ENCODE results near the gene MGST3.
"Not testable (repeated sequence)": the region's sequence is repeated elsewhere in the genome, so short reads cannot be mapped to it uniquely, and the experiment has no call there.

Gene MGST3

DNA sequence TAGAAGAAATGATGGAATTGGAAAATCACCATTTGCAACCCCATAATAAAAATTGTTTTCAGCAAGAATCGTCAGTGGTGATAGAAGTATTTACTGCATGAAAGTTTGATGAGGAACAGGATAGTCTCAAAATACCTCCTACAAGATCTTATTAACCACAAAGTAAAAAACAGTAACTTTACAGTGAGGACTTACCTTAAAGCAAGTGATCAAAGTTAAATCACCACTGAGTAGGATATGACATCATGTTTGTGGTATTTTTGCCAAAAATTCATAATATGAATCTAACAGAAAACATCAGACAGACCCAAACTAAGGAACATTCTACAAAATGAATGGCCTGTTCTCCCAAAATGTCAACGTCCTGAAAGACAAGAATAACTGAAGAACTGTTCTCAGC lies 47.5 kb downstream of the MGST3 start:
- Histone ChIP-seq H3F3A (ENCODE audit: insufficient read depth) (no peaks in the 10 kb centered on the region), H3K4me3 (ENCODE audit: insufficient read depth, low read length, poor library complexity, severe bottlenecking) (no peak overlapping the region), H2AFZ (ENCODE audit: low read depth, low read length, severe bottlenecking) (no peak overlapping the region), H3K9me2 (replicated peaks; ENCODE audit: insufficient read depth, low read length) (no peaks in the 10 kb centered on the region), H3K36me3 (ENCODE audit: low read length) (peaks cover 27% of the 10 kb centered on the region; the same call in 1 of the 2 replicates), H3K9me3 (ENCODE audit: insufficient read depth, low read length) (no peaks in the 10 kb centered on the region), H3K79me2 (ENCODE audit: insufficient read depth, low read length) (no peaks in the 10 kb centered on the region), H3K27ac (ENCODE audit: low read depth, low read length) (no peak overlapping the region), H3K4me2 (ENCODE audit: low read depth, low read length, poor library complexity, severe bottlenecking) (no peak overlapping the region), H3K27me3 (ENCODE audit: low read length) (no peaks in the 10 kb centered on the region), H3K9ac (ENCODE audit: low read length) (no peak overlapping the region), H4K20me1 (ENCODE audit: low read depth, low read length) (no peaks in the 10 kb centered on the region)
- TF ChIP-seq CTCF (IDR thresholded peaks at IDR 0.05; ENCODE audit: insufficient read depth, low read length, poor library complexity, severe bottlenecking) (no peak), EZH2phosphoT487 (conservative IDR thresholded peaks at IDR 0.05; ENCODE audit: low read length) (no peak)

DNA sequence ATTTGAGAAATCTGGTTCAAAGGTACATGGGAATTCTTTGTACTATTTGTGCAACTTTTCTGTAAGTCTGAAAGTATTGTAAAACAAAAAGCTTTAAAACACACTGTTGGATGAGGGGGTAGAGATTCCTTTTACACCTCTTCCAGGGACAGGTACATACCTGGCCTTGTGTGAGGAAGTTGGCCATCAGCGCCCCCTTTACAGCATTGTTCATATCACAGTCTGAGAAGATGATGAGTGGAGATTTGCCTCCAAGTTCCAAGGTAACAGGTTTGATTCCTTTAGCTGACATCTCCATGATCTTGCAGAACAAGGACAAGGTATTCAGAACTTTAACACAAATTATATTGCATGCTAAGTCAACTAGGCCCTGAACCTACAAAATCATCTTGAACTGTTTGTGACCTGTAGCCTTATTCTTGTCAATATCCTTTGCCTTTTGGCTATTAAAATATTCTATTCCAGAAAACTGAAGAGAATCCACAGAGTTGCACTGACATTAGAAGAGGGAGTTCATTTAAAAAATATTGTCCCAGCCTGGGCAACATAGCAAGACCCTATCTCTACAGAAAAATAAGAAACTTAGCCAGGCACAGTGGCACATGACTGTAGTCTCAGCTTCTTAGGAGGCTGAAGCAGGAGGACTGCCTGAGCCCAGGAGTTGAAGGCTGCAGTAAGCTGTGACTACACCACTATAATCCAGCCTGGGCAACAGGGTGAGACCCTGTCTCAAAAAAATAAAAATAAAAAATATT lies 48.4 kb downstream of the MGST3 start:
- no peak overlapping the region for H3K9ac ChIP-seq (ENCODE audit: low read length)
- H3K27ac ChIP-seq (ENCODE audit: low read depth, low read length), result no peak overlapping the region
- no peaks in the 10 kb centered on the region for H3F3A ChIP-seq (ENCODE audit: insufficient read depth)
- H3K9me2 ChIP-seq (replicated peaks; ENCODE audit: insufficient read depth, low read length), result no peaks in the 10 kb centered on the region
- peaks cover 8% of the 10 kb centered on the region; the same call in 1 of the 2 replicates for H3K79me2 ChIP-seq (ENCODE audit: insufficient read depth, low read length)
- TF ChIP-seq CTCF (IDR thresholded peaks at IDR 0.05; ENCODE audit: insufficient read depth, low read length, poor library complexity, severe bottlenecking), result no peak
- no peak for TF ChIP-seq EZH2phosphoT487 (conservative IDR thresholded peaks at IDR 0.05; ENCODE audit: low read length)
- peaks cover 27% of the 10 kb centered on the region; the same call in 1 of the 2 replicates for H3K36me3 ChIP-seq (ENCODE audit: low read length)
- no peaks in the 10 kb centered on the region for H3K27me3 ChIP-seq (ENCODE audit: low read length)
- H2AFZ ChIP-seq (ENCODE audit: low read depth, low read length, severe bottlenecking), result no peak overlapping the region
- H4K20me1 ChIP-seq (ENCODE audit: low read depth, low read length), result no peaks in the 10 kb centered on the region
- no peak overlapping the region for H3K4me3 ChIP-seq (ENCODE audit: insufficient read depth, low read length, poor library complexity, severe bottlenecking)
- no peaks in the 10 kb centered on the region for H3K9me3 ChIP-seq (ENCODE audit: insufficient read depth, low read length)
- H3K4me2 ChIP-seq (ENCODE audit: low read depth, low read length, poor library complexity, severe bottlenecking), result no peak overlapping the region

DNA sequence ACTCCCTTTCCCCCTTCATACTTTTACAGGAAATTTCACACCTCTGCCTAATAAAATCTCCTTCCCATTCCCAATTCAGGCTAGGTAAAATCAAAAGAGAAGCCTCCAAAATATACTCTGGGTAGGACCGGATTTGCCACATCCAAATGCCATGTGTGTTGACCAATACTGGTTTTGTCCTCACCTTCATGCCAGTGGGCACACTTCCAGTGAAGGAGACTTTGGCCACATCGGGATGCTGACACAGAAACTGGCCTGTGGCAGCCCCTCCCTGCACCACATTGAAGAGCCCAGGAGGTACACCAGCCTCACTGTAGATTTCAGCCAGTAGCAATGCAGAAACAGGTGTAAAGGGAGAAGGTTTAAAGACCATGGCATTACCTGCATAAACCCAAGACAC lies 49.3 kb downstream of the MGST3 start:
- peaks cover 17% of the 10 kb centered on the region for H3K79me2 ChIP-seq (ENCODE audit: insufficient read depth, low read length)

DNA sequence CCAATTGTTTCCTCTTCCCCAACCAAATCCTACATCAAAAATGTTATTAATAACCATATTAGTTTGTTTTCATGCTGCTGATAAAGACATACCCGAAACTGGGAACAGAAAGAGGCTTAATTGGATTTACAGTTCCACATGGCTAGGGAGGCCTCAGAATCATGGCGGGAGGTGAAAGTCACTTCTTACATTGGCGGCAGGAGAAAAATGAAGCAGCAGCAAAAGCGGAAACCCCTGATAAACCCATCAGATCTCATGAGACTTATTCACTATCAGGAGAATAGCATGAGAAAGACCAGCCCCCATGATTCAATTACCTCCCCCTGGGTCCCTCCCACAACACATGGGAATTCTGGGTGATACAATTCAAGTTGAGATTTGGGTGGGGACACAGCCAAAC lies 49.7 kb downstream of the MGST3 start:
- H3K4me2 ChIP-seq (ENCODE audit: low read depth, low read length, poor library complexity, severe bottlenecking); H3K9me3 ChIP-seq (ENCODE audit: insufficient read depth, low read length); H2AFZ ChIP-seq (ENCODE audit: low read depth, low read length, severe bottlenecking); H3K27ac ChIP-seq (ENCODE audit: low read depth, low read length); H3K9ac ChIP-seq (ENCODE audit: low read length); H3K9me2 ChIP-seq (replicated peaks; ENCODE audit: insufficient read depth, low read length); H3K4me3 ChIP-seq (ENCODE audit: insufficient read depth, low read length, poor library complexity, severe bottlenecking); H3K27me3 ChIP-seq (ENCODE audit: low read length); H4K20me1 ChIP-seq (ENCODE audit: low read depth, low read length); H3F3A ChIP-seq (ENCODE audit: insufficient read depth): not testable (repeated sequence)
- Histone ChIP-seq H3K36me3 (ENCODE audit: low read length) (peaks cover 27% of the 10 kb centered on the region; the same call in 1 of the 2 replicates), H3K79me2 (ENCODE audit: insufficient read depth, low read length) (peaks cover 21% of the 10 kb centered on the region)

More for the DNA sequence above, 49.3 kb downstream of the MGST3 start:
- no peaks in the 10 kb centered on the region for H3K27me3 ChIP-seq (ENCODE audit: low read length)
- H3K27ac ChIP-seq (ENCODE audit: low read depth, low read length), result no peak overlapping the region
- H3F3A ChIP-seq (ENCODE audit: insufficient read depth), result no peaks in the 10 kb centered on the region
- no peak overlapping the region for H2AFZ ChIP-seq (ENCODE audit: low read depth, low read length, severe bottlenecking)
- H3K9me2 ChIP-seq (replicated peaks; ENCODE audit: insufficient read depth, low read length), result no peaks in the 10 kb centered on the region
- H3K36me3 ChIP-seq (ENCODE audit: low read length), result peaks cover 27% of the 10 kb centered on the region; the same call in 1 of the 2 replicates
- no peak overlapping the region for H3K4me3 ChIP-seq (ENCODE audit: insufficient read depth, low read length, poor library complexity, severe bottlenecking)
- H3K9ac ChIP-seq (ENCODE audit: low read length), result no peak overlapping the region
- H3K9me3 ChIP-seq (ENCODE audit: insufficient read depth, low read length), result no peaks in the 10 kb centered on the region
- H3K4me2 ChIP-seq (ENCODE audit: low read depth, low read length, poor library complexity, severe bottlenecking), result no peak overlapping the region
- no peaks in the 10 kb centered on the region for H4K20me1 ChIP-seq (ENCODE audit: low read depth, low read length)
- TF ChIP-seq CTCF (IDR thresholded peaks at IDR 0.05; ENCODE audit: insufficient read depth, low read length, poor library complexity, severe bottlenecking), result no peak
- TF ChIP-seq EZH2phosphoT487 (conservative IDR thresholded peaks at IDR 0.05; ENCODE audit: low read length), result no peak
